ENCODE results near the gene BARHL1. TPM values are rescaled to one million over a fixed set of nuclear protein-coding genes. Genes with fewer than 3 reads are reported as not detected.

The BARHL1 gene
- total RNA-seq, 4 donors from 2014 or later: not detected

DNA sequence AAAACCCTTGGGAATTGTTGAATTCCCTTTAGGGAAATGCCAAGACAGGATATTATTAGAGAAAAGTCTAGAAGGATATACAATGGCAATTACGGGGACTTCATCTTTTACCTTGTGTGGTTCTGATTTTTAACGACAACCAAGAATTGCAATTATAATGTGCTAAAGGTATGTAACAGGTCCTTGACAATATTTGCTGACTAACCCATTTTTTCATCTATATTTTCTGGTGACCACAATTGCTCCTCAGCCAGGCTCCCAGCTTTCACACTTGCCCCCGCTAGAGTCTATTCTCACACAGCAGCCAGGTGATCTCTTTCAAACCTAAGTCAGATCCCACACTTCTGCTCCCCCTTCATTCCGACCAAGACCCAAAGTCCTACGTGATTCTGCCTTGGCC is 34.3 kb downstream of the BARHL1 start:
- H3K4me3 ChIP-seq: no peak overlapping the region
- in situ Hi-C loops (cut with MboI; ENCODE audit: low sequenced_read_pairs in 4 of 4): no loop called here
- peaks cover 0 to 63% of the 10 kb centered on the region in 2 donors for H3K36me3 ChIP-seq
- no peak for DNase-seq
- H3K4me1 ChIP-seq: no peaks in the 10 kb centered on the region
- TF ChIP-seq, protein P1, sequence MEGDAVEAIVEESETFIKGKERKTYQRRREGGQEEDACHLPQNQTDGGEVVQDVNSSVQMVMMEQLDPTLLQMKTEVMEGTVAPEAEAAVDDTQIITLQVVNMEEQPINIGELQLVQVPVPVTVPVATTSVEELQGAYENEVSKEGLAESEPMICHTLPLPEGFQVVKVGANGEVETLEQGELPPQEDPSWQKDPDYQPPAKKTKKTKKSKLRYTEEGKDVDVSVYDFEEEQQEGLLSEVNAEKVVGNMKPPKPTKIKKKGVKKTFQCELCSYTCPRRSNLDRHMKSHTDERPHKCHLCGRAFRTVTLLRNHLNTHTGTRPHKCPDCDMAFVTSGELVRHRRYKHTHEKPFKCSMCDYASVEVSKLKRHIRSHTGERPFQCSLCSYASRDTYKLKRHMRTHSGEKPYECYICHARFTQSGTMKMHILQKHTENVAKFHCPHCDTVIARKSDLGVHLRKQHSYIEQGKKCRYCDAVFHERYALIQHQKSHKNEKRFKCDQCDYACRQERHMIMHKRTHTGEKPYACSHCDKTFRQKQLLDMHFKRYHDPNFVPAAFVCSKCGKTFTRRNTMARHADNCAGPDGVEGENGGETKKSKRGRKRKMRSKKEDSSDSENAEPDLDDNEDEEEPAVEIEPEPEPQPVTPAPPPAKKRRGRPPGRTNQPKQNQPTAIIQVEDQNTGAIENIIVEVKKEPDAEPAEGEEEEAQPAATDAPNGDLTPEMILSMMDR (IDR thresholded peaks at IDR 0.05 in 4 of 5, conservative IDR thresholded peaks at IDR 0.05 in 1 of 5): no peak
- no peak for TF ChIP-seq POLR2A (IDR thresholded peaks at IDR 0.05)
- intact Hi-C loops (cut with DNase I; ENCODE audit: low total_unique reads): no loop called here
- H3K27ac ChIP-seq: no peak overlapping the region
- ATAC-seq: no peak
- no peaks in the 10 kb centered on the region for H3K27me3 ChIP-seq
- H3K9me3 ChIP-seq: no peaks in the 10 kb centered on the region

GRCh38 chr9:132622159-132622558 is 39.8 kb downstream of the BARHL1 start:
- Histone ChIP-seq H3K9me3 (no peaks in the 10 kb centered on the region), H3K27me3 (no peaks in the 10 kb centered on the region), H3K36me3 (peaks cover 0 to 54% of the 10 kb centered on the region in 2 donors), H3K4me3 (no peak overlapping the region), H3K4me1 (no peaks in the 10 kb centered on the region), H3K27ac (no peak overlapping the region)
- TF ChIP-seq, protein P1 (IDR thresholded peaks at IDR 0.05 in 4 of 5, conservative IDR thresholded peaks at IDR 0.05 in 1 of 5): no peak
- no peak for TF ChIP-seq POLR2A (IDR thresholded peaks at IDR 0.05)
- DNase-seq: no peak
- no peak for ATAC-seq
- in situ Hi-C loops (cut with MboI; ENCODE audit: low sequenced_read_pairs in 4 of 4): no loop called here
- intact Hi-C loops (cut with DNase I; ENCODE audit: low total_unique reads): no loop called here

DNA sequence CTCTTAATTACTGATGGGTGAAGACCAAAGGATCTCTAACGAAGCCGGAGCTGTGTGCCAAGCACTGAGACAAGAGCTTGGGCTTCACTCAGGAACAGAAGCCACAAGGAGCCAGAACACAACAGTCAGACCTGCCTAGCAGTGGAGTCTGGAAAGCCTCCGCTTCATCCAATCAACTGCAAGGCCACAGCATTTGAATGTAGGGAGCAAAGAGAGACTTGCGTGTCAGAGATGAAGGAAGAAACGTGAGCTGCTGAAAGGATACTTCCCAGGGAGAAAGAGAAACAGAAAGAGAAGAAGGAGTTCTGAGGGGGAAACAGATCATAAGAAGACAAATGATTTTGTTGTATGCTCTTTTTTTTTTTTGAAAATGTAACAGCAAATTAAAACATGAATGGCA is 43.9 kb downstream of the BARHL1 start:
- H3K36me3 ChIP-seq: peaks cover 0 to 66% of the 10 kb centered on the region in 2 donors
- ATAC-seq (no peak), DNase-seq (no peak)
- H3K4me1 ChIP-seq: no peaks in the 10 kb centered on the region
- H3K9me3 ChIP-seq: no peaks in the 10 kb centered on the region
- intact Hi-C loops (cut with DNase I; ENCODE audit: low total_unique reads): no loop called here
- in situ Hi-C loops (cut with MboI; ENCODE audit: low sequenced_read_pairs in 4 of 4): no loop called here
- no peak overlapping the region for H3K27ac ChIP-seq
- H3K27me3 ChIP-seq: no peaks in the 10 kb centered on the region
- no peak overlapping the region for H3K4me3 ChIP-seq
- TF ChIP-seq, protein P1 (IDR thresholded peaks at IDR 0.05 in 4 of 5, conservative IDR thresholded peaks at IDR 0.05 in 1 of 5): no peak
- TF ChIP-seq POLR2A (IDR thresholded peaks at IDR 0.05): no peak

DNA sequence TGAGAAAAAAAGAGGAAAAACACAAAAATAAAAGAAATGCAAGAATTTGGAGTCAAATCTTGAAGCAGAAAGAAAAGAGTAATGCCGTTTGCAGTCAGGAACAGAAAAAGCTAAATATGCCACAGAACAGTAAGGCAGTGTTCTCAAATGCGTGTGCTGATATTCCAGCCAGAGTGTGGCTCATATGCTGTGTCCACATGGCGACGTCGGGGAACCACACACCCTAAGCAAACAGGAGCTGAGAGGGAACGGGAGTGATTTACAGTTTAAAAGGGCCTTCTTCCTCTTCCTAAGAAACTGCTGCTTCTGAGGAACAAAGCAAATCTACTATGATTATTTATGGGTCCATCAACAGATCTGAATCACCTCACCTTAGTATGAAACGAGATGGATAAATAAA is 44.7 kb downstream of the BARHL1 start:
- no peak for DNase-seq
- H3K4me1 ChIP-seq: no peaks in the 10 kb centered on the region
- no peak overlapping the region for H3K4me3 ChIP-seq
- no peaks in the 10 kb centered on the region for H3K9me3 ChIP-seq
- H3K27me3 ChIP-seq: no peaks in the 10 kb centered on the region
- ATAC-seq: no peak
- intact Hi-C loops (cut with DNase I; ENCODE audit: low total_unique reads) (no loop called here), in situ Hi-C loops (cut with MboI; ENCODE audit: low sequenced_read_pairs in 4 of 4) (no loop called here)
- TF ChIP-seq POLR2A (IDR thresholded peaks at IDR 0.05): no peak
- TF ChIP-seq, protein P1 (IDR thresholded peaks at IDR 0.05 in 4 of 5, conservative IDR thresholded peaks at IDR 0.05 in 1 of 5): no peak
- H3K27ac ChIP-seq: no peak overlapping the region
- H3K36me3 ChIP-seq: peaks cover 0 to 67% of the 10 kb centered on the region in 2 donors

- Histone ChIP-seq H3K4me3 (no peak overlapping the region), H3K27ac (no peak overlapping the region), H3K4me1 (no peaks in the 10 kb centered on the region), H3K36me3 (peaks cover 0 to 62% of the 10 kb centered on the region in 2 donors), H3K9me3 (no peaks in the 10 kb centered on the region), H3K27me3 (no peaks in the 10 kb centered on the region)
- intact Hi-C loops (cut with DNase I; ENCODE audit: low total_unique reads) (no loop called here), in situ Hi-C loops (cut with MboI; ENCODE audit: low sequenced_read_pairs in 4 of 4) (no loop called here)
- DNase-seq (no peak), ATAC-seq (no peak)
- TF ChIP-seq POLR2A (IDR thresholded peaks at IDR 0.05): no peak
- TF ChIP-seq, protein P1 (IDR thresholded peaks at IDR 0.05 in 4 of 5, conservative IDR thresholded peaks at IDR 0.05 in 1 of 5): no peak
These were observed 45.2 kb downstream of the BARHL1 start for GRCh38 chr9:132627594-132627993.

Data from gastrocnemius medialis (tissue), 4 donors.